HG02588 (cell line): ENCODE measurements around the gene NCEH1.
A peak's percentile ranks its signal among the peaks of the same experiment; 100 is the strongest.
"Not testable (repeated sequence)": the region's sequence is repeated elsewhere in the genome, so short reads cannot be mapped to it uniquely, and the experiment has no call there.

ENCODE experiments used
- ATAC-seq: cut with Tn5 transposase; IDR thresholded peaks from one replicate; pipeline ENCODE4 v1.9.1; 2021; ENCODE audit warnings: mild to moderate bottlenecking, moderate library complexity; ENCODE audit not compliant: unreplicated experiment

Gene NCEH1

GRCh38 chr3:172615296-172615695 is 95.6 kb downstream of the NCEH1 start:
- ATAC-seq, result no peak

DNA sequence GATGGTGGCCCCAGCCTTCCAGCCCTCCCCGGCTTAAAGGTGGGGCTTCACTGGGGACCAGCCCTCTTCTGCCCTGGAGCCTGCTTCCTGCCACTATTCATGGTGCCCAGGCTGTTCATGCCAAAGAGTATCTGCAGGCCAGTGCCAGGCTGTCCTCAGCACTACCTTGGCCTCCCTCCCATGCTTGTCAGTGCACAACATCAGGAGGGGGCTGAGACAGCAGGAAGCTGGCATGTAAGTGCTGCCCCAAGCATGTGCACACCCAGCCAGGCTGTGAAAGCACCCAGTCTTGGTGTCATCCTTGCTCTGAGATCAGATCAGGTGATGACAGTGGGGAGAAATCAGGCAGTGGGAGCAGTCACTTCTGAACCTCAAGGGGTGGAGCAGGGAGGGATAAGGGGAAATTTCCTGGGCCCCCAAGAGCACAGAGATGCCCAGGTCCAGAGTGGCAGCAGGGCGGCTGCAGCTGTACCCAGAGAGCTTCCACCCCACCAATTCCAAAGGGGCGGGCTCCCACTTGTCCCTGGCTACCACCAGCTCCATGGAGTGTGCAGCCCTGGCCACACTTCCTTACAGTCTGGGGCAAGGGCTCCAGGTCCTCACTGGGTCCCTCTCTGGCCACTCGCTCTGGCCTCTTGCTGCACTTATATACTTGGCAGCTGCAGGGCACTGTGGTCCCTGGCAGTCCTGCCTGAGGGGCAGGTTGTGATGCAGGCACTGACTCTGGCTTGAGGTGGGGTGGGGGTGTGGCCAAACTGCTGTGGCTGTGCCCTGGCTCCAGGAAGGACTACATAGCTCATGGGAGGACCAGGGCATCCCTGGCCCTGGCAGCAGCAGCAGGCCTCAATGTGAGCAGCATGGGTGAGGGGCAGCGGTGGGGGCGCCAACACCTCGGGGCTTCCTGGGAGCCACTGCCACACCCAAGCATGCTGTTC is 96.3 kb downstream of the NCEH1 start:
- ATAC-seq, result no peak

DNA sequence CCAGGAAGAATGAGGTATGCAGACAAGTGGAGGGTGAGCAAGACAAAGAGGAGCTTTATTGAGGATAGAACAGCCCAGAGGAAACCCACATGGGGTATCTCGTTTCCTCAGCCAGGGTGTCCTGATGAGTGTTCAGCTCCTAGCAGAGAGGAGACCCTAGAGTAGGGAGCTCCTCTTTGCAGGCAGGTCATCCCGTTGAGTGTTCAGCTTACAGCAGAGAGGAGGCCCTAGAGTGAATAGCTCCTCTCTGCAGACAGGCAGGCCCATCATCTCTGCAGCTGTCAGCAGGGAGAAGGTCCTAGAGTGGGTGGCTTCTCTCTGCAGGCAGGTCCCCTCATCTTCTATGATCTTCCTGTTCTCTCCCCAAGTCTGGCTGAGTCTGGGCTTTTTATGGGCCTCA is 97.0 kb downstream of the NCEH1 start:
- ATAC-seq, result no peak

DNA sequence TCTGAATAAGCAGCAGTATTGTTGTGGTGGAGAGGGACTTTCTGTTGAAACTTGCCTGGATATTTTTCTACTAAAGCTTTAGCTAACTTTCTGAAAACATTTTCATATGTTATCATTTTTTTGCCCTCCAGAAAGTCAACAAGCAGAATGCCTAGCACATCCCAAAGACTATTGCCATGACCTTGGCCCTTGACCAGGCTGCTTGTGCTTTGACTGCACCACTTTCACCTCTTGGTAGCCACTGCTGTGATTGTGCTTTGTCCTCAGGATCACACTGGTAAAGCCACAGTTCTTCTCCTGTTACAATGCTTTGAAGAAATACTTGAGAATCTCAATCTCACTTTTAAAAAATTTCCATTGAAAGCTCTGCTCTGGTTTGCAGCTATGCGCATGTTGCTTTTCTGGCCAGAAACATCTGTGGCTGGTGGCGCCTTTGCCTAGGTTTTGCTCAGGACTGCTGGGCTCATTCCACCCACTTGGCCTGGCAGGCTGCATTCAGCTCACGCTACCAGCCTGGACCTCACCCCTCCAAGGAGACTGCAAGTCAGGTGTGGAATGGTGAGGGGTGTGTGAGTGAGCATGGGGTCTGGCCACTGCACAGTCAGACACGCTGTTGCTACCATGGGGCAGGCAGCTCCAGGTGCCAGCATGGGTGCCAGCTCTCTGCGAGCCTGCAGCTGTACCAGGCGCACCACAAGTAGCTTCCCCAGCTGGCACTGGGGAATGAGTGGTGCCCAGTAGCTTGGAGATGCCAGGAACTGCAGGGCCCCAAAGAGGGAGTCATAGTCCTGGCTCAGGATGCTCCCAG is 97.8 kb downstream of the NCEH1 start:
- ATAC-seq, result no peak

GRCh38 chr3:172609750-172610149 is 101.1 kb downstream of the NCEH1 start:
- ATAC-seq, result no peak

DNA sequence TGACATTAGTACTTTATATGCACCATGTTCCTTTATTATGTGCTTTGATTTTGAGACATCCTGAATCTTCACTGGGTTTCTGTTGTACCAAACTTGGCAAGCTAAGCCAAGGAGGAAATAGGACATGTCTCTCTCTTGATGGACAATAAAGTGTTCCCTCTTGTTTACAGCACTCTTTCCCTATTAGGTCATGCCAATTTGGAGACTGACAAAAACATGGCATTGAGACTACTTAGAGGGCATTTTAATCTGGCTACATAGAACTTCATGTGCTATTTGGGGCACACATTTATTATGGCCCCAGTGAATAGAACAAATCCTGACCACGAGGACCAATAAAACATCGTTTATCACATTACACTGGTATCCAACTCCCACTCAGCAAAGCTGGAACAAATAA is 102.3 kb downstream of the NCEH1 start:
- ATAC-seq, result no peak

DNA sequence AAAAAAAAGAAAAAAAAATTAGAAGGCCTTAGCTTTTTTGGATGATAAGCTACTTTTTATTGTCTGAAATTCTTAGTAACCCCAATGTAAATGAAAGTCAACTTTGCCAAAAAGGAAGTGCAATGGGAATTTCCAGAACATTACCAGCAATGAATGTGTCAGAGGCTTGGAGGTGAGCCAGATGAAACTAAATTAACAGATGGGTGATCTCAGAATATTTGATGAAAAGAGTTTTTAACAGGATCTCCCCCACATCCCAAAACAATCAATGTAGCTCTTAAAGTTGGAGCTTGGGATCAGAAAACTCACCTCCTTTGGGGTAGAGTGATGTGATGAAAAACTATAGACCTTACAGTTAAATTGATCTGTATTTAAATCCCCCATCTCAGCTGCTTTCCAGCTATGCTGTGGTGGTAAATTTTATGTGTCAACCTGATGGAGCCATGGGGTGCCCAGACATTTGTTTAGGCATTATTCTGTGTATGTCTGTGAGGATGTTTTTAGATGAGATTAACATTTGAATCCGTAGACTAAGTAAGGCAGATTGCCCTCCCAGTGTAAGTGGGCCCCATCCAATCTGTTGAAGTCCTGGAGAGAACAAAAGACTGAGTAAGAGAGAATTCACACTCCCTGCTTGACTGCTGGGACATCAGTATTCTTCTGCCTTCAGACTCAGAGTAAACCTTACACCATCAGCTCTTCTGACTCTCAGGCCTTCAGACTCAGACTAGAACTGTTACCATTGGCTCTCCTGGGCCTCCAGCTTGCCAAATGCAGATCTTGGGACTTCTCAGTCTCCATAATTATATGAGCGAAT is 103.4 kb downstream of the NCEH1 start:
- no peak for ATAC-seq

DNA sequence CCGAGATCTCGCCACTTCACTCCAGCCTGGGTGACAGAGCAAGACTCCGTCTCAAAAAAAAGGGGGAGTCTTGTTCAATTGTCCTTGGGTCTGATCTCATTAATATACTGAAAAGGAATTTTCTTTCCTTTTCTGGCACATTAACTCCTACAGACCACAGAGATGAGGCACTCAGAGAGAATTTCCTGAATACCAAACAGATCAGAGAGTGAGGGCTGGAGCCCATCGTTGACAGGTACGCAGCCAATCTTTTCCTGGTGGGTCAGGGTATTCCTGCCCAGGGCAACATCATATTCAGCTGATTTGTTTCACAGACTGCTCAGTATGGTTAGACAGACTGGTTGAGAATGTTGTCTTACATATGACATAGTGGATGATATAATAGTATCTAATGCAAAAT is 104.8 kb downstream of the NCEH1 start:
- ATAC-seq, result no peak

DNA sequence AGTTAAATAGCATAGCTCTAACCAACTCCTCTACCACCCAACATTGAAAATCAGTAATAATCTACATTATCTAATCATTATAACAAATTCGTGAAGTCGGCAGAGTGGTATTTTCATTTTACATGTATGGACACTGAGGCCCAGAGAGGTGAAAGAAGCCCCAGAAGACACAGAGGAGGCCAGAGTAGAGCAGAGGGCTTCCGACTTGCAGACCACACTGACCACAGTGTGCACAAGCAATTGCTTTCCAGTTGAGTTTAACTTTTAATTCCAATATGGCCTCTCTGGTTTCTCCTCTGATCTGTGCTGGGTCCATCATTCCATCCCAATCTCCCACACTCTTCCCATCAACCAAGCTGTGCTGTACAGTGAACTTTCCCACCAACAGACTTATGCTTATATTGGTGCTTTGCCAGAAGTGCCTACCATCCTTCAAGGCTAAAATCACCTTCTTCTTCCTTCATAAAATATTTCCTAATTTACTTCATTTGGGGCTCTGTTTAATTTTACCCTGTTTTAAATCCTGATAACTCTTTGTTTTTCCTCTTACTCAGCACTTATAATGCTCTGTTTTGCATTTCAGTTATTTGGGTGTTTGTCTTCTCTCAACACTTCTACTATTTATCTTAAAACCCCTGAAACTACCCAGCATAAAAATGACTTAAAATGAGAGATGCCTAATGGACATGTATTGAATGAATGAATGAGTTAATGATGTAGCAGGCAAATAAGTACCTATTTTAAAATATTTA is 105.8 kb downstream of the NCEH1 start:
- no peak for ATAC-seq

DNA sequence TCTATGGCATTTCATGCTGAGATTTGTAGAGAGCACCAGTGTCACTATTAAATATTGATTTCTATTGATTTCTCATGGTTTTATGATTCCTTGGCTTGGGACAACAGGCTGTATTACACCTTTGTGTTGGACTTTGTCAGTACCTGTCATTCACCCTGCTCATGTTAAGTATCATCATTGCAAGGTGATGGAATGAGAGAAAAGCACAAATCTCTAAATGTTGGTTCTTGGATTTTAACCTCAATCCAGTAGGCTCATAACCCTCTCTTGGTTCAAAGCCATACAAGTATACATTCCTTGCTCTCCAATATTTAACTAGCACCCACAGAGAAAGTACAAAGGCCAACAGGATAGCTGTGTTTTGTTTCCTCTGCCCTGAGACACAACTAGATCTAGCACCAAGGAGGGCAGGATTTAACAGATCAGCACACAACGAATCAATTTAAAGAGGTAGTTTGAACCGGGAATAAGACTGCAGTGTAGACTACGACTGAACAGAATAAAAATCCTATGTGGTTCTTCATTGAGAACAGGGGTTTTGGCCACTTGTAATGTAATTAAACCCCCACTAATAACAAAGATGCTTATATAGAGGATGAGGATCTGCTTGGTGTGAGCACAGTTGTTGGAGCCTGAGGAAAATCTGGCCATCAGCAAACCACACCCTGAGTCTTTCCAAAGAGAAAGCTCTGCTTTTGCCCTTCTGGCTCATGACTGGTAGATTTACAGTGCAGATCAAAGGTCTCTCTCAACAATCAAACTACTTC is 109.6 kb downstream of the NCEH1 start:
- ATAC-seq, result no peak

GRCh38 chr3:172600644-172601065 is 110.2 kb downstream of the NCEH1 start:
- no peak for ATAC-seq

DNA sequence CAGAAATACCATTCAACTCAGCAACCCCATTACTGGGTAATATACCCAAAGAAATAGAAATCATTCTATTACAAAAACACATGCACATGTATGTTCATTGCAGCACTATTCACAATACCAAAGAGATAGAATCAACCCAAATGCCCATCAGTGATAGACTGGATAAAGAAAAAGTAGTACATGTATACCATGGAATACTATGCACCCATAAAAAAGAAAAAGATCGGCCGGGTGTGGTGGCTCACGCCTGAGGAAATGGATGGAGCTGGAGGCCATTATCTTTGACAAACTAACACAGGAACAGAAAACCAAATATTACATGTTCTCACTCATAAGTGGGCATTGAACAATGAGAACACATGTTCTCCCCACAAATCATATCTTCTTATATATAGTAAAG is 112.0 kb downstream of the NCEH1 start:
- no peak for ATAC-seq

DNA sequence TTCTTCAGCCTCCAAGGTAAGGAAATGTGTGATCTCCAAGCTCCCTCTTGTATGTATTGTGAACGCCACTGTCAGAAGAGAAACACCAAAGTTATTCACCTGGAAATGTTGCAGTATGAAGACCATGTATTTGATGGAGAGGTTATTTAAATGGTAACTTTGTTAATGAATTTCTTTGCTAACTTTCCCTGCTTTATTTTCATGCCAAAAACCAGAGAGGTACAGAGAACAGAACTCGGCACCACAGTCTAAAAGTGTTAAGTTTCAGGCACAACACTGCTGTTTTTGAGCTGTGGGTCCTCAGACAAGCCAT is 114.5 kb downstream of the NCEH1 start:
- no peak for ATAC-seq

DNA sequence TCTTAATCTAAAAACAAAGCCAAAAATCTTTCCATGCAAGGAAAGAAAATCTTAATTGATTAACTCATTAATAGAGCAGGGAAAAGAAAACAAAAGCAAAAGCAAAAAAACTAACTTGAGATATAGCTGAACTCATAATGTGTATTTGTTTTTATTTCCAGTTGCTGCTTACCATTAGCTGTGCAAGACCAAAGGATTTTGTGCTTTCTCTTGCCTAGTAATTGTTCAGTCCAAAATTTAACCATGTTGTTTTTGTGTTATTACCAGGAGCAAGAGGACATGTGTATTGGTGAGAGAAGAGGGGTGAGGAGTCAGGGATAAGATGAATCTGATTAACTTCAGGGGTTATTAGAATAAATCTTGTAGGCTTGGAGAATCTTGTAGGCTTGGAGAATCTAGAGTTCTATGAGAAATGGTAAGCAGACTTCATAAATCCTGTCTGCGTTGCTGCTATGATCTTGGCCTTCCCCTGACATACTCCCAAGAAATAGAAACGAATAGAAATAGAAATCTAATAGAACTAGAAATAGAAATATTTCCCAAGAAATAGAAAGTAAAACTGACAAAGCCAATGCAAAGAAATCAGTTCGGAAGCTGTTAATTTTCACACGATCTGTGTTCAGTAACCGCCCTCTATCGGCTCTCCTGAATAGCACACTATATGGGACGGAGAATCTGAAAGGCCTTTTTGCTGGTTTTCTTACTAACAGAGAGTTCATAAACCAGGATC is 115.0 kb downstream of the NCEH1 start:
- ATAC-seq, result no peak

DNA sequence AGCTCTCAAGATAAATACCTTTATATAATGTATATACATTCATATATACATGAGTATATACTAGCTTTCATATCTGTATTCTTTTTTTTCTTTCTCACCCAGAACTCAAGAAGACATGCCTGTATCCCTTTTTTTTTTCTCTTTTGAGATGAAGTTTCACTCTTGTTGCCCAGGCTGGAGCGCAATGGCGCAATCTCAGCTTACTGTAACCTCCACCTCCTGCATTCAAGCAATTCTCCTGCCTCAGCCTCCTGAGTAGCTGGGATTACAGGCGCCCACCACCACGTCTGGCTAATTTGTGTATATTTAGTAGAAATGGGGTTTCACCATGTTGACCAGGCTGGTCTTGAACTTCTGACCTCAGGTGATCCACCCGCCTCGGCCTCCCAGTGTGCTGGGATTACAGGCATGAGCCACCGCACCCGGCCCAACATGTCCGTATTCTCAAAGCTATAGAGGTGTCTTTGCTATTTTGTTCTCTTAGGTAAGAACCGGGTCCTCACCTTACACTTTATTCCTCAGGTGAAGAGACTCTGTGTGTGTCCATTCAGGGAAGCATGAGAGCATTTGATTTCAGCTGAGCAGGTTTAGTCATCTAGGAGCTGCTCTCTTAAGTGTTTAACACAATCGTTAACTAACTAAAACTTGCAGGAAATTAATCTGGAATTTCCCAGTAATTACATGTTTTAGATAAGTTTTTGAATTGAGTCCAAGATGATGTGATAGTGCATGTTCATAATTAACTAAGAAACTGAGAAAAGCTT is 115.8 kb downstream of the NCEH1 start:
- not testable (repeated sequence) for ATAC-seq

- ATAC-seq, result no peak
Measured at GRCh38 chr3:172592898-172593669, 117.8 kb downstream of the NCEH1 start.

- peak; percentile 89 for ATAC-seq
Measured at GRCh38 chr3:172591876-172592771, 118.7 kb downstream of the NCEH1 start.
